ENCODE measurements around the gene UGT1A6. TPM values are rescaled to one million over a fixed set of nuclear protein-coding genes. Genes with fewer than 3 reads are reported as not detected.

Gene UGT1A6
- total RNA-seq, 1 donor from 2014 or later: 2.3 TPM

- no peaks in the 10 kb centered on the region for H3K27me3 ChIP-seq (ENCODE audit: low read depth)
- no peak for DNase-seq
- TF ChIP-seq CTCF (IDR thresholded peaks at IDR 0.05): no peak
- no peaks in the 10 kb centered on the region for H3K9me3 ChIP-seq
- intact Hi-C loops (cut with DNase I): no loop called here
- ATAC-seq: no peak
- H3K36me3 ChIP-seq: no peaks in the 10 kb centered on the region
- H3K27ac ChIP-seq: no peak overlapping the region
- no peak overlapping the region for H3K4me3 ChIP-seq
- no peaks in the 10 kb centered on the region for H3K4me1 ChIP-seq
These were observed 107.5 kb downstream of the UGT1A6 start for GRCh38 chr2:233800208-233800607.

- ATAC-seq (no peak), DNase-seq (no peak)
- intact Hi-C loops (cut with DNase I): no loop called here
- no peaks in the 10 kb centered on the region for H3K4me1 ChIP-seq
- H3K36me3 ChIP-seq: no peaks in the 10 kb centered on the region
- no peak overlapping the region for H3K27ac ChIP-seq
- no peaks in the 10 kb centered on the region for H3K27me3 ChIP-seq (ENCODE audit: low read depth)
- no peak for TF ChIP-seq CTCF (IDR thresholded peaks at IDR 0.05)
- no peak overlapping the region for H3K4me3 ChIP-seq
- H3K9me3 ChIP-seq: no peaks in the 10 kb centered on the region
These were observed 108.9 kb downstream of the UGT1A6 start for GRCh38 chr2:233801357-233802131.

DNA sequence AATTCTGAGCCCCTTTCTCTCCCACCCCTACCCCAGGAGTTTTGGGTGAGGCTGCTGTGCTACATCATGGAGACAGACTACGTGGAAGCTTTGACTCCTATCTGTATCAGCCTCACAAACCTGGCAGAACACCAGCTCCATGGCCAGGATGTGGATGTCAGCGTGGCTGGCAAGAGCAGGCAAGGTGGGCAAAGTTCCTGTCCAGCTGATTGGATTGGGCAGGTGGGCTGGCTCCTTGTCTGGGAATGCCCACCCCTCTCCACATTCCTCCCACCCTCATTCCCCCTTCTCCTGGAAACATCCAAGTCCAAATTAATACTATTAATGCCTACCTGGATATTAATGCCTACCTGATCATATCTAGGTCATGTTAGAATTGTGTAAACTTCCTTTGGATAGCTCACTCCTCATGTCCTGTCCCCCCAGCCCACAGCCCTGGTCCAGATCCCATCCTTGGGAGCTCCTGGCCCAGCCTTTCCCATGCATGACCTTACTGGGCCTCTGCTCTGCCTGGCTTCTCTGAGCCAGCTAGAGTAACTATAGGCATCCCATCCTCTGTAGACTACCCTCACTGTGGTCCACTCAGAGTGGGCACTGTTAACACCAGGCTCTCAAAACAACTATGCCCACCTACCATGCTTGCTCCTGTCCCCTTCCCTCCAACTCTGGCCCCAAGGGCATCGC lies 109.6 kb downstream of the UGT1A6 start:
- Histone ChIP-seq H3K4me1 (no peaks in the 10 kb centered on the region), H3K9me3 (no peaks in the 10 kb centered on the region), H3K27ac (no peak overlapping the region), H3K36me3 (no peaks in the 10 kb centered on the region), H3K27me3 (ENCODE audit: low read depth) (no peaks in the 10 kb centered on the region), H3K4me3 (no peak overlapping the region)
- no peak for TF ChIP-seq CTCF (IDR thresholded peaks at IDR 0.05)
- intact Hi-C loops (cut with DNase I): no loop called here
- no peak for DNase-seq
- ATAC-seq: no peak

DNA sequence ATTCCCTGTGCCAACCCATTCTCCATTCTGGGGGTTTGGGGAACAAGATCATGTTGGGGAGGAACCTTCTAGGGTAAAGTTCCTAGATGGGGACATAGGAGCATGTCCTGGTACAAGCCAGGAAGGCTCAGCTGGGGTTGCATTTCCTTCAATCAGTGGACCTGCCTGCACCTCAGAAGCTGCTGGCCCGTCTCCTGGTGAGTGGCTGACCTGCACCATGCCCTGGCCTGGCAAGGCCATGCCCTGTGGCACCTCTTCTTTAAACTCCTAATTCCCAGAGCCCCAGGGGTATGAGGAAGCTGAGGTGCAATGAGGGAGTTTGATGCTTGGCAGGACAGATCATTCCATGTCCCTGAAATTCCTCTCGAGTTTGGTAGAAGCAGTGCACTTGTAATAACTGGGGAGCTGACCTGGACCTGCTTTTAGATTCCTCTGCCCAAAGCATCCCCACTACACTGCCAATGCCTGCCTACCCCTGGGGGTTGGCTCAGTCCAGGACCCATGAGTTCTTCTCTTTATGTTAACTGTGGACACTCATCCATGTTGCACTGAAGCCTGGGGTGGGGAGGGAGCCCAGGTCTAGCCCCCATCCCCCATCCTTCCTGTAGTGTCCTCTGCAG lies 110.7 kb downstream of the UGT1A6 start:
- TF ChIP-seq CTCF (IDR thresholded peaks at IDR 0.05): no peak
- DNase-seq (no peak), ATAC-seq (no peak)
- no peaks in the 10 kb centered on the region for H3K27me3 ChIP-seq (ENCODE audit: low read depth)
- H3K9me3 ChIP-seq: no peaks in the 10 kb centered on the region
- no peaks in the 10 kb centered on the region for H3K36me3 ChIP-seq
- intact Hi-C loops (cut with DNase I): no loop called here
- no peak overlapping the region for H3K4me3 ChIP-seq
- no peak overlapping the region for H3K27ac ChIP-seq
- H3K4me1 ChIP-seq: no peaks in the 10 kb centered on the region

DNA sequence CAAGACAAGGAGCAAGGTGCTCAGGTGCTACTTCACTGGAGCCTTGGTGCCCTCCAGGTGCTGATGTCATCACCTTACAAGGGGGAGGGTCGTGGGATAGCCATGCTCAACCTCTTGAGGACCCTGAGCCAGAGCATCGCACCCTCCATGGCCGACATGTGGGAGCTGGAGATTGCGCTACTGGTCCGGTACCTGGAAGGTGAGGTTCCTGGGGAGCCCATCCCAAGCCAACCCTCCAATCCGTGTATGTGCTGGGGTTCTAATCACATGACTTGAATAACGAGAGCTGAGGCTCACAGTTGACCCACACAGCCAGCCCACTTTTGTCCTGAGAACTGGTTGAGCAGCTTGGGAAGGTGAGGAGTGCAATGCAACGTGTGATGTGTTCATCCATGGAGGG lies 111.3 kb downstream of the UGT1A6 start:
- H3K27ac ChIP-seq: no peak overlapping the region
- no peak overlapping the region for H3K4me3 ChIP-seq
- ATAC-seq (no peak), DNase-seq (peak; percentile 21)
- no peak for TF ChIP-seq CTCF (IDR thresholded peaks at IDR 0.05)
- H3K4me1 ChIP-seq: no peaks in the 10 kb centered on the region
- no peaks in the 10 kb centered on the region for H3K27me3 ChIP-seq (ENCODE audit: low read depth)
- no peaks in the 10 kb centered on the region for H3K9me3 ChIP-seq
- intact Hi-C loops (cut with DNase I): no loop called here
- no peaks in the 10 kb centered on the region for H3K36me3 ChIP-seq
